HepG2 (cell line): ENCODE results near the gene SLC4A11. TPM values are rescaled to one million over a fixed set of nuclear protein-coding genes. Genes with fewer than 3 reads are reported as not detected.

Source experiments
- POLR2A ChIP-seq, 2 experiments: IDR thresholded peaks; 2 replicates each; pipeline ENCODE4 v1.6.1; 2011; ENCODE audit warnings: low read depth in 2 of 2, low read length in 2 of 2, mild to moderate bottlenecking in 1 of 2, moderate library complexity in 1 of 2; ENCODE audit not compliant: insufficient read depth in 1 of 2
- POLR2AphosphoS2 ChIP-seq: IDR thresholded peaks from 2 replicates; pipeline ENCODE4 v1.6.1; 2011; ENCODE audit warnings: low read depth, low read length, improper control_type of control experiment
- SAFB2 ChIP-seq: sonication (generic); formaldehyde crosslinking; IDR thresholded peaks from 2 replicates; pipeline ENCODE4 v1.5.1; 2020; ENCODE audit warnings: missing genetic modification reagents, low read depth, mild to moderate bottlenecking, borderline replicate concordance
- SNAPC4 ChIP-seq: sonication (generic); formaldehyde crosslinking; IDR thresholded peaks from 2 replicates; pipeline ENCODE4 v1.4.0; 2020; ENCODE audit warnings: mild to moderate bottlenecking, missing genetic modification reagents
- SP2 ChIP-seq: sonication (generic); formaldehyde crosslinking; IDR thresholded peaks from 2 replicates; pipeline ENCODE4 v1.5.1; 2020; ENCODE audit warnings: mild to moderate bottlenecking, missing genetic modification reagents
- TBP ChIP-seq: sonication (generic); formaldehyde crosslinking; IDR thresholded peaks from 2 replicates; pipeline ENCODE4 v1.5.0; 2020; ENCODE audit warnings: missing genetic modification reagents
- THYN1 ChIP-seq: sonication (generic); formaldehyde crosslinking; IDR thresholded peaks from 2 replicates; pipeline ENCODE4 v1.8.1; 2023; ENCODE audit warnings: low read depth, mild to moderate bottlenecking, moderate library complexity, missing genetic modification reagents, borderline replicate concordance
- TIGD3 ChIP-seq: sonication (generic); formaldehyde crosslinking; IDR thresholded peaks from 2 replicates; pipeline ENCODE4 v1.5.1; 2020; ENCODE audit warnings: mild to moderate bottlenecking, missing genetic modification reagents, borderline replicate concordance
- ZNF292 ChIP-seq: sonication (generic); formaldehyde crosslinking; IDR thresholded peaks from 2 replicates; pipeline ENCODE4 v1.8.1; 2022; ENCODE audit warnings: mild to moderate bottlenecking, low read depth, missing genetic modification reagents, borderline replicate concordance
- ZNF296 ChIP-seq: sonication (generic); formaldehyde crosslinking; conservative IDR thresholded peaks from 2 replicates; pipeline ENCODE4 v1.5.0; 2020; ENCODE audit warnings: mild to moderate bottlenecking, missing genetic modification reagents
- ZNF34 ChIP-seq: sonication (generic); formaldehyde crosslinking; IDR thresholded peaks from 2 replicates; pipeline ENCODE4 v1.4.0; 2020; ENCODE audit warnings: mild to moderate bottlenecking, missing genetic modification reagents, borderline replicate concordance
- ZNF530 ChIP-seq: sonication (generic); formaldehyde crosslinking; IDR thresholded peaks from 2 replicates; pipeline ENCODE4 v1.5.0; 2020; ENCODE audit warnings: low read depth, mild to moderate bottlenecking, missing genetic modification reagents
- polyA plus RNA-seq, 8 experiments: library from polyadenylated mRNA; depleted of rRNA in 3 of 8; stranded (reverse) in 7 of 8; unstranded in 1 of 8; fragments of >200 nt; fragmentation: Illumina TruSeq in 4 of 8; extraction: Trizol in 4 of 8; gene quantifications; 2 replicates each; pipeline versions ENCODE4 v1.2.1 to v1.2.3, GENCODE V29; 2011 to 2016; ENCODE audit warnings: low read depth in 4 of 8, missing spikeins in 1 of 8, mixed read lengths in 1 of 8; ENCODE audit not compliant: insufficient read depth in 1 of 8
- total RNA-seq, 5 experiments: library from RNA; depleted of rRNA; stranded (reverse); fragments of >200 nt; fragmentation: Illumina TruSeq; extraction: Trizol; gene quantifications; 2 replicates each; pipeline ENCODE4 v1.2.3, GENCODE V29; 2016; ENCODE audit warnings: low read depth in 1 of 5
- TF ChIP-seq, protein P1 (sequence below): sonication (generic); formaldehyde crosslinking; IDR thresholded peaks from one replicate; pipeline ENCODE4 v1.5.1; 2020; ENCODE audit warnings: mild to moderate bottlenecking, missing genetic modification reagents; ENCODE audit errors: not compliant biosample characterization

The SLC4A11 gene
- total and polyA plus RNA-seq, 2 of the 13 experiments (the other 11 are each of a cell fraction or from before 2014, with no cell fraction given), result 3.9 to 27.0 TPM

GRCh38 chr20:3239026-3239866, at the start of gene SLC4A11 (continued):
- TF ChIP-seq TIGD3 (CRISPR knock-in tag) (no peak), ZNF292 (CRISPR knock-in tag) (no peak; the same call in 1 of the 2 replicates), ZNF530 (CRISPR knock-in tag) (no peak), POLR2A (IDR thresholded peaks at IDR 0.05; ENCODE audit: insufficient read depth in 1 of 2, low read depth in 2 of 2, low read length in 2 of 2) (no peak), POLR2AphosphoS2 (no peak), TBP (CRISPR knock-in tag) (0 out of 2 replicates have a peak, but pooled peaks have one; percentile 66), THYN1 (CRISPR knock-in tag) (no peak), SAFB2 (no peak; the same call in 1 of the 2 replicates), SP2 (CRISPR knock-in tag) (0 out of 2 replicates have a peak, but pooled peaks have one; percentile 43), ZNF296 (no peak; the same call in none of the 2 replicates), ZNF34 (CRISPR knock-in tag) (no peak), SNAPC4 (CRISPR knock-in tag) (no peak)
- TF ChIP-seq, protein P1, sequence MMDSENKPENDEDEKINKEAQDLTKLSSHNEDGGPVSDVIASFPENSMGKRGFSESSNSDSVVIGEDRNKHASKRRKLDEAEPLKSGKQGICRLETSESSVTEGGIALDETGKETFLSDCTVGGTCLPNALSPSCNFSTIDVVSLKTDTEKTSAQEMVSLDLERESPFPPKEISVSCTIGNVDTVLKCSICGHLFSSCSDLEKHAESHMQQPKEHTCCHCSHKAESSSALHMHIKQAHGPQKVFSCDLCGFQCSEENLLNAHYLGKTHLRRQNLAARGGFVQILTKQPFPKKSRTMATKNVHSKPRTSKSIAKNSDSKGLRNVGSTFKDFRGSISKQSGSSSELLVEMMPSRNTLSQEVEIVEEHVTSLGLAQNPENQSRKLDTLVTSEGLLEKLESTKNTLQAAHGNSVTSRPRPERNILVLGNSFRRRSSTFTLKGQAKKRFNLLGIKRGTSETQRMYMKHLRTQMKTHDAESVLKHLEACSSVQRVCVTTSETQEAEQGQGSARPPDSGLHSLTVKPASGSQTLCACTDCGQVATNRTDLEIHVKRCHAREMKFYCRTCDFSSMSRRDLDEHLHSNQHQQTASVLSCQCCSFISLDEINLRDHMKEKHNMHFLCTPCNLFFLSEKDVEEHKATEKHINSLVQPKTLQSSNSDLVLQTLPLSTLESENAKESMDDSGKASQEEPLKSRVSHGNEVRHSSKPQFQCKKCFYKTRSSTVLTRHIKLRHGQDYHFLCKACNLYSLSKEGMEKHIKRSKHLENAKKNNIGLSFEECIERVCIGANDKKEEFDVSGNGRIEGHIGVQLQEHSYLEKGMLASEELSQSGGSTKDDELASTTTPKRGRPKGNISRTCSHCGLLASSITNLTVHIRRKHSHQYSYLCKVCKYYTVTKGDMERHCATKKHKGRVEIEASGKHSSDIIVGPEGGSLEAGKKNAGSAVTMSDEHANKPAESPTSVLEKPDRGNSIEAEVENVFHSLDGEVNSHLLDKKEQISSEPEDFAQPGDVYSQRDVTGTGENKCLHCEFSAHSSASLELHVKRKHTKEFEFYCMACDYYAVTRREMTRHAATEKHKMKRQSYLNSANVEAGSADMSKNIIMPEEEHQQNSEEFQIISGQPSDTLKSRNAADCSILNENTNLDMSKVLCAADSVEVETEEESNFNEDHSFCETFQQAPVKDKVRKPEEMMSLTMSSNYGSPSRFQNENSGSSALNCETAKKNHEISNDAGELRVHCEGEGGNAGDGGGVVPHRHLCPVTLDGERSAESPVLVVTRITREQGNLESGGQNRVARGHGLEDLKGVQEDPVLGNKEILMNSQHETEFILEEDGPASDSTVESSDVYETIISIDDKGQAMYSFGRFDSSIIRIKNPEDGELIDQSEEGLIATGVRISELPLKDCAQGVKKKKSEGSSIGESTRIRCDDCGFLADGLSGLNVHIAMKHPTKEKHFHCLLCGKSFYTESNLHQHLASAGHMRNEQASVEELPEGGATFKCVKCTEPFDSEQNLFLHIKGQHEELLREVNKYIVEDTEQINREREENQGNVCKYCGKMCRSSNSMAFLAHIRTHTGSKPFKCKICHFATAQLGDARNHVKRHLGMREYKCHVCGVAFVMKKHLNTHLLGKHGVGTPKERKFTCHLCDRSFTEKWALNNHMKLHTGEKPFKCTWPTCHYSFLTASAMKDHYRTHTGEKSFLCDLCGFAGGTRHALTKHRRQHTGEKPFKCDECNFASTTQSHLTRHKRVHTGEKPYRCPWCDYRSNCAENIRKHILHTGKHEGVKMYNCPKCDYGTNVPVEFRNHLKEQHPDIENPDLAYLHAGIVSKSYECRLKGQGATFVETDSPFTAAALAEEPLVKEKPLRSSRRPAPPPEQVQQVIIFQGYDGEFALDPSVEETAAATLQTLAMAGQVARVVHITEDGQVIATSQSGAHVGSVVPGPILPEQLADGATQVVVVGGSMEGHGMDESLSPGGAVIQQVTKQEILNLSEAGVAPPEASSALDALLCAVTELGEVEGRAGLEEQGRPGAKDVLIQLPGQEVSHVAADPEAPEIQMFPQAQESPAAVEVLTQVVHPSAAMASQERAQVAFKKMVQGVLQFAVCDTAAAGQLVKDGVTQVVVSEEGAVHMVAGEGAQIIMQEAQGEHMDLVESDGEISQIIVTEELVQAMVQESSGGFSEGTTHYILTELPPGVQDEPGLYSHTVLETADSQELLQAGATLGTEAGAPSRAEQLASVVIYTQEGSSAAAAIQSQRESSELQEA (CRISPR knock-in tag), result peak; percentile 6
